GM23248 (cell line): ENCODE data around the gene GAB4. TPM values are rescaled to one million over a fixed set of nuclear protein-coding genes. Genes with fewer than 3 reads are reported as not detected.

Experiments
- DNase-seq: peaks from one replicate; pipeline ENCODE4 v3.0.0-alpha.2; 2015
- H2AFZ ChIP-seq: fragments of 200-600 bp; sonication (generic); 2 replicates; pipeline ENCODE4 v1.6.1; 2016; ENCODE audit warnings: antibody characterized with exemption
- H3F3A ChIP-seq: fragments of 200-600 bp; sonication (generic); 2 replicates; pipeline ENCODE4 v1.6.1; 2016; ENCODE audit warnings: mild to moderate bottlenecking, antibody characterized with exemption, mixed run types; ENCODE audit not compliant: insufficient read depth
- H3K27ac ChIP-seq: fragments of 200-600 bp; sonication (generic); 2 replicates; pipeline ENCODE4 v1.5.1; 2016; ENCODE audit warnings: mild to moderate bottlenecking
- H3K27me3 ChIP-seq: fragments of 200-600 bp; sonication (generic); replicated peaks from 2 replicates; pipeline ENCODE4 v1.6.1; 2016; ENCODE audit warnings: mild to moderate bottlenecking; ENCODE audit not compliant: insufficient read depth
- H3K36me3 ChIP-seq: fragments of 200-600 bp; sonication (generic); 2 replicates; pipeline ENCODE4 v1.6.1; 2016; ENCODE audit warnings: low read depth, mild to moderate bottlenecking
- H3K4me1 ChIP-seq: fragments of 200-600 bp; sonication (generic); 2 replicates; pipeline ENCODE4 v1.6.1; 2016; ENCODE audit warnings: mild to moderate bottlenecking; ENCODE audit not compliant: insufficient read depth
- H3K4me2 ChIP-seq: fragments of 200-600 bp; sonication (generic); one replicate; pipeline ENCODE4 v1.6.1; 2016; ENCODE audit warnings: mild to moderate bottlenecking; ENCODE audit not compliant: unreplicated experiment
- H3K4me3 ChIP-seq: fragments of 200-600 bp; sonication (generic); 2 replicates; pipeline ENCODE4 v1.5.1; 2016; ENCODE audit warnings: mild to moderate bottlenecking
- H3K79me2 ChIP-seq: fragments of 200-600 bp; sonication (generic); 2 replicates; pipeline ENCODE4 v1.6.1; 2016; ENCODE audit warnings: mild to moderate bottlenecking; ENCODE audit not compliant: insufficient read depth
- H3K9ac ChIP-seq: fragments of 200-600 bp; sonication (generic); 2 replicates; pipeline ENCODE4 v1.6.1; 2016; ENCODE audit warnings: mild to moderate bottlenecking
- H3K9me2 ChIP-seq: fragments of 200-600 bp; sonication (generic); 2 replicates; pipeline ENCODE4 v1.6.1; 2016; ENCODE audit warnings: mixed run types, mild to moderate bottlenecking, moderate library complexity; ENCODE audit not compliant: insufficient read depth
- H3K9me3 ChIP-seq: fragments of 200-600 bp; sonication (generic); one replicate; pipeline ENCODE4 v1.6.1; 2017; ENCODE audit warnings: low read depth
- H4K20me1 ChIP-seq: fragments of 200-600 bp; sonication (generic); 2 replicates; pipeline ENCODE4 v1.6.0; 2016; ENCODE audit not compliant: insufficient read depth
- EZH2 ChIP-seq: fragments of 200-600 bp; sonication (generic); IDR thresholded peaks from 2 replicates; pipeline ENCODE4 v1.6.1; 2018; ENCODE audit warnings: antibody characterized with exemption, mild to moderate bottlenecking; ENCODE audit not compliant: insufficient read depth, poor library complexity, severe bottlenecking
- EZH2phosphoT487 ChIP-seq: fragments of 200-600 bp; sonication (generic); IDR thresholded peaks from 2 replicates; pipeline ENCODE4 v1.6.1; 2018; ENCODE audit warnings: antibody characterized with exemption, moderate library complexity, mild to moderate bottlenecking, low read depth; ENCODE audit not compliant: insufficient read depth
- WGBS, 2 experiments: methylation state at CpG; one replicate each; pipeline ENCODE4 v1.1.6; 2015 to 2017; ENCODE audit warnings: low lambda C conversion rate in 2 of 2, low coverage in 1 of 2; ENCODE audit errors: missing lambda C conversion rate in 2 of 2; 5-methylcytosine and 5-hydroxymethylcytosine counted together
- in situ Hi-C: fragments of 300-500 bp; cut with MboI; formaldehyde crosslinking; loops from 2 replicates; pipeline ENCODE4 v1.15.0; 2020
- polyA plus RNA-seq: library from polyadenylated mRNA; unstranded; fragments of >200 nt; fragmentation: Nextera tagmentation; extraction: Ambion mirVana; gene quantifications from 2 replicates; pipeline ENCODE4 v1.2.1, GENCODE V29; 2016
- total RNA-seq: library from RNA; depleted of rRNA; stranded (reverse); fragments of >200 nt; shearing (Covaris generic); gene quantifications from 2 replicates; pipeline ENCODE4 v1.2.3, GENCODE V29; 2014; rRNA removed

The GAB4 gene
- total RNA-seq, result not detected in 2 replicates
- not detected in 2 replicates for polyA plus RNA-seq

DNA sequence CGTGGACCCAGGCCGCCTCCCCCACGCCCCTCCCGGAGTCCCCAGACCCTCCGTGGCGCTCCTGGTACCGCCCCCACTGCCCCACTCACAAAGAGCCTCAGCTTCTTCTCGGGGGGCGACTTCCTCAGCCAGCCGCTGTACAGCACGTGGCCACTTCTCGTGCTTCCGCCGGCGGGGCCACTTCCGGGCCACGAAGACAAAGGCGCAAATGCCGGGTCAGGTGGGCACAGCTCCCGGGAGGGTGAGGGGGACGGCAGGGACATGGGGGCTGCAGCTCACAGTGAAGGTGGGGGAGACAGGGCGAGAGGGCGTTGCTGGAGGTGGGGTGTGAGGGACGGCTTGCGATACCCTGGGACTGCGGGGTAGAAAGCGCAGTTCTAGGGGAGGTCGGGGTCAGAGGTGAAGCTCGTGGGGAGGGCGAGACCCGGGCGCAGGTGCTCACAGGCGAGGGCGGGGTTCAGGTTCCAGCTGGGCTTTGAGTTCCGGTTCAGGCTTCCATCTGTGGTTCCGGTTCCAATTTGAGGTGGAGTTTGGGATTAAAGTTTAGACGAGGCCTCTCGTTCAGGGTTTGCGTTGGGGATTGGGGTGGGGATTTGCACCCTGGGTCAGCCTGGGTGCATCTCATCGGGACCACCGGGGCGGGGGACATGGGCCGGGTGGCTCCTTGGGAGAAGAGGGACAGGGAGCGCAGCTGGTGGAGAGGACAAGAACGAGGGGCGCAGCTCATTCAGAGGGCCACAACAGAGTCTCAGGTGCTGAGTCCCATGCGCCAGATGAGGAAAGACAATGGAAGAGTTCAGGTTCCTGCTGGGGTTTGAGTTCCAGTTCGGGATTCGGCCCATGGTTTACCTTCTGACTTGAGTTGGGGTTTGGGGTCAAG is at the start of gene GAB4:
TSS of gene GAB4 (minus strand) at position 371 of the 880 bp plus-strand sequence. CDS start at position 263, 108 bp downstream.
- no peaks in the 10 kb centered on the region for H3K9me2 ChIP-seq
- H4K20me1 ChIP-seq, result no peaks in the 10 kb centered on the region
- in situ Hi-C loops, result no loop called here
- H3K4me2 ChIP-seq, result no peak within 1 kb of the TSS
- no peak for TF ChIP-seq EZH2phosphoT487
- no peak for TF ChIP-seq EZH2
- H3K27me3 ChIP-seq, result no peaks in the 10 kb centered on the region; the same call in 1 of the 2 replicates
- WGBS, 2 experiments, result 42 to 48% methylated on average over 28 to 48 of the region's 49 CpGs
- no peaks in the 10 kb centered on the region for H3F3A ChIP-seq
- H3K9ac ChIP-seq, result no peak within 1 kb of the TSS
- H3K27ac ChIP-seq, result no peak within 1 kb of the TSS
- H2AFZ ChIP-seq, result no peak within 1 kb of the TSS
- no peaks in the 10 kb centered on the region for H3K9me3 ChIP-seq
- H3K4me1 ChIP-seq, result no peaks in the 10 kb centered on the region
- H3K4me3 ChIP-seq, result no peak within 1 kb of the TSS
- no peaks in the 10 kb centered on the region for H3K79me2 ChIP-seq
- no peaks in the 10 kb centered on the region for H3K36me3 ChIP-seq
- DNase-seq, result no peak

DNA sequence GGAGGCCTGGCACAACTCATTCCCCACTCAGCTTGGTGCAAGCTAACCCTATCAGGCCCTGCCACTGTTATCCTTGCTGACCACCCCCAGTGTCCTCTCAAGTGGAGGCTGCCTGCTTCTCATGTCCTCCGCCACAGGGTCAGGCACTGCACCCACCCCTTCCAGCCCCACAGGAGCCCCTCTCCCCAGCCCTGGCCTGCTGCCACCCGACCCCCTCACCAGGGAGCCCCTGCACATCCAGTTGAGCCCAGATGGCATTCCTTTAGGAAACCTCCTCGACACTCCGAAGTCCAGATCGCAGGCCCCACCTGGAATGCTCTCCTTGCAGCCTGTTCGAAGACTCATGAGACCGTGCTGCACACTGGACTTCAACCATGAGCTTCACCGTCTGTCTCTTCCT is 48.8 kb upstream of the GAB4 start:
- Histone ChIP-seq H3K9ac (no peak overlapping the region), H3F3A (no peaks in the 10 kb centered on the region), H3K4me2 (no peak overlapping the region), H3K9me3 (no peaks in the 10 kb centered on the region), H3K27me3 (no peaks in the 10 kb centered on the region), H2AFZ (no peak overlapping the region), H3K27ac (no peak overlapping the region), H3K79me2 (no peaks in the 10 kb centered on the region), H3K4me3 (no peak overlapping the region), H3K4me1 (no peaks in the 10 kb centered on the region), H3K36me3 (no peaks in the 10 kb centered on the region), H3K9me2 (no peaks in the 10 kb centered on the region), H4K20me1 (no peaks in the 10 kb centered on the region)
- TF ChIP-seq EZH2phosphoT487, result no peak
- TF ChIP-seq EZH2, result no peak
- in situ Hi-C loops, result loop anchor here (10.0 kb wide), 1 partner anchor 132 kb away; no protein-coding TSS in a partner anchor
- WGBS, 2 experiments, result 58 to 60% methylated on average over 7 to 8 of the region's 8 CpGs
- no peak for DNase-seq

GRCh38 chr22:17056058-17056457 is 48.0 kb upstream of the GAB4 start:
- Histone ChIP-seq H3K27ac (no peak overlapping the region), H3K36me3 (no peaks in the 10 kb centered on the region), H3K27me3 (no peaks in the 10 kb centered on the region), H3K9me3 (no peaks in the 10 kb centered on the region), H3F3A (no peaks in the 10 kb centered on the region), H2AFZ (no peak overlapping the region), H3K9ac (no peak overlapping the region), H3K79me2 (no peaks in the 10 kb centered on the region), H3K4me2 (no peak overlapping the region), H3K4me1 (no peaks in the 10 kb centered on the region), H3K4me3 (no peak overlapping the region), H3K9me2 (no peaks in the 10 kb centered on the region), H4K20me1 (no peaks in the 10 kb centered on the region)
- TF ChIP-seq EZH2phosphoT487 (no peak), EZH2 (no peak)
- DNase-seq, result no peak
- 53 to 54% methylated on average over 5 of the region's 5 CpGs for WGBS, 2 experiments
- in situ Hi-C loops, result loop anchor here (10.0 kb wide), 1 partner anchor 131 kb away; no protein-coding TSS in a partner anchor

- in situ Hi-C loops, result no loop called here
- H3K9ac ChIP-seq, result no peak overlapping the region
- H3K4me2 ChIP-seq, result no peak overlapping the region
- TF ChIP-seq EZH2 (no peak), EZH2phosphoT487 (no peak)
- H4K20me1 ChIP-seq, result no peaks in the 10 kb centered on the region
- no peaks in the 10 kb centered on the region for H3K4me1 ChIP-seq
- H2AFZ ChIP-seq, result no peak overlapping the region
- H3K27me3 ChIP-seq, result peaks cover 5% of the 10 kb centered on the region; the same call in 1 of the 2 replicates
- DNase-seq, result no peak
- no peaks in the 10 kb centered on the region for H3F3A ChIP-seq
- WGBS, 2 experiments, result 36 to 54% methylated on average over 1 of the region's 1 CpG
- H3K9me2 ChIP-seq, result no peaks in the 10 kb centered on the region
- H3K36me3 ChIP-seq, result no peaks in the 10 kb centered on the region; the same call in 1 of the 2 replicates
- no peak overlapping the region for H3K4me3 ChIP-seq
- peaks cover 11% of the 10 kb centered on the region for H3K79me2 ChIP-seq
- H3K27ac ChIP-seq, result no peak overlapping the region
- no peaks in the 10 kb centered on the region for H3K9me3 ChIP-seq
These were observed 39.6 kb upstream of the GAB4 start for GRCh38 chr22:17047656-17048055.
